Liver (tissue), 3 donors: Measurements from ENCODE around the gene GPR148.

Experiments
- NR2F2 ChIP-seq: IDR thresholded peaks from 2 replicates; pipeline ENCODE4 v1.6.1; 2016; ENCODE audit warnings: antibody characterized with exemption
- RAD21 ChIP-seq, 2 donors: IDR thresholded peaks; 2 replicates each; pipeline ENCODE4 v1.6.1; 2016; ENCODE audit warnings: antibody characterized with exemption in 2 of 2, mild to moderate bottlenecking in 2 of 2
- SP1 ChIP-seq: IDR thresholded peaks from 2 replicates; pipeline ENCODE4 v1.6.1; 2018; ENCODE audit warnings: antibody characterized with exemption, mild to moderate bottlenecking
- TF ChIP-seq, protein P1 (sequence below): fragments of 150-350 bp; IDR thresholded peaks from 2 replicates; pipeline ENCODE4 v1.5.1; 2017; ENCODE audit warnings: improper control_type of control experiment, low read depth, low read length; ENCODE audit not compliant: missing input control
- TF ChIP-seq, protein P2 (sequence below): IDR thresholded peaks from 2 replicates; pipeline ENCODE4 v1.6.1; 2016; ENCODE audit warnings: antibody characterized with exemption, mild to moderate bottlenecking
- donor health status: healthy.
- donor health status: healthy.

DNA sequence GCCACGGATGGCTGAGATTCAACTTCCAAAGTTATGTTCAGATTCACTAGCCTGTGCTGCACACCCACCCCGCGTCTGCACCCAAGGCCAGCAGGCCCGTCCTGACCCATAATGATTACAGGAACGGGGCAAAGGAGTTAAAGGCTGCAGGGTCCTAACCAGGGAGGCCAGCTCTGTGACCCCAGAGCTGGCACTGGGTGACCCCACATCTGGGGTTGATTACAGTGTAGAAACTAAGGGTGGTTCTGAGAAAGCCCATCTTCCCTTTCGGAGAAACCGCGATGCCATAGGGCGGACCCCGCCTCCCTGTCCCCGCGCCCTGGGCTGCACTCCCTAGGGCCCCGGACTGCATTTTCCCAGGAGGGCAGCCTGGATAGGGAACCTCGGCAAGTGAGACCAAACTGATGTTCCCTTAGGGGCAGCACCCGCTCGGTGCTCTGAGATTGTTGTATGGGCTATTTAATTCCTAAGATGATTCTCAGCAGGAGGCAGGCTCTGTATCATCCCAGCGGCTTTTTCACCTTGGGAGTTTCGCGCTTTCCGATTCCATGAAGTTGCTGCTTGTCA, 2.2 kb upstream of the GPR148 start:
- TF ChIP-seq, protein P1, sequence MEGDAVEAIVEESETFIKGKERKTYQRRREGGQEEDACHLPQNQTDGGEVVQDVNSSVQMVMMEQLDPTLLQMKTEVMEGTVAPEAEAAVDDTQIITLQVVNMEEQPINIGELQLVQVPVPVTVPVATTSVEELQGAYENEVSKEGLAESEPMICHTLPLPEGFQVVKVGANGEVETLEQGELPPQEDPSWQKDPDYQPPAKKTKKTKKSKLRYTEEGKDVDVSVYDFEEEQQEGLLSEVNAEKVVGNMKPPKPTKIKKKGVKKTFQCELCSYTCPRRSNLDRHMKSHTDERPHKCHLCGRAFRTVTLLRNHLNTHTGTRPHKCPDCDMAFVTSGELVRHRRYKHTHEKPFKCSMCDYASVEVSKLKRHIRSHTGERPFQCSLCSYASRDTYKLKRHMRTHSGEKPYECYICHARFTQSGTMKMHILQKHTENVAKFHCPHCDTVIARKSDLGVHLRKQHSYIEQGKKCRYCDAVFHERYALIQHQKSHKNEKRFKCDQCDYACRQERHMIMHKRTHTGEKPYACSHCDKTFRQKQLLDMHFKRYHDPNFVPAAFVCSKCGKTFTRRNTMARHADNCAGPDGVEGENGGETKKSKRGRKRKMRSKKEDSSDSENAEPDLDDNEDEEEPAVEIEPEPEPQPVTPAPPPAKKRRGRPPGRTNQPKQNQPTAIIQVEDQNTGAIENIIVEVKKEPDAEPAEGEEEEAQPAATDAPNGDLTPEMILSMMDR, result no peak
- TF ChIP-seq RAD21 (IDR thresholded peaks at IDR 0.05) (no peak), NR2F2 (no peak), SP1 (no peak)
- TF ChIP-seq, protein P2, sequence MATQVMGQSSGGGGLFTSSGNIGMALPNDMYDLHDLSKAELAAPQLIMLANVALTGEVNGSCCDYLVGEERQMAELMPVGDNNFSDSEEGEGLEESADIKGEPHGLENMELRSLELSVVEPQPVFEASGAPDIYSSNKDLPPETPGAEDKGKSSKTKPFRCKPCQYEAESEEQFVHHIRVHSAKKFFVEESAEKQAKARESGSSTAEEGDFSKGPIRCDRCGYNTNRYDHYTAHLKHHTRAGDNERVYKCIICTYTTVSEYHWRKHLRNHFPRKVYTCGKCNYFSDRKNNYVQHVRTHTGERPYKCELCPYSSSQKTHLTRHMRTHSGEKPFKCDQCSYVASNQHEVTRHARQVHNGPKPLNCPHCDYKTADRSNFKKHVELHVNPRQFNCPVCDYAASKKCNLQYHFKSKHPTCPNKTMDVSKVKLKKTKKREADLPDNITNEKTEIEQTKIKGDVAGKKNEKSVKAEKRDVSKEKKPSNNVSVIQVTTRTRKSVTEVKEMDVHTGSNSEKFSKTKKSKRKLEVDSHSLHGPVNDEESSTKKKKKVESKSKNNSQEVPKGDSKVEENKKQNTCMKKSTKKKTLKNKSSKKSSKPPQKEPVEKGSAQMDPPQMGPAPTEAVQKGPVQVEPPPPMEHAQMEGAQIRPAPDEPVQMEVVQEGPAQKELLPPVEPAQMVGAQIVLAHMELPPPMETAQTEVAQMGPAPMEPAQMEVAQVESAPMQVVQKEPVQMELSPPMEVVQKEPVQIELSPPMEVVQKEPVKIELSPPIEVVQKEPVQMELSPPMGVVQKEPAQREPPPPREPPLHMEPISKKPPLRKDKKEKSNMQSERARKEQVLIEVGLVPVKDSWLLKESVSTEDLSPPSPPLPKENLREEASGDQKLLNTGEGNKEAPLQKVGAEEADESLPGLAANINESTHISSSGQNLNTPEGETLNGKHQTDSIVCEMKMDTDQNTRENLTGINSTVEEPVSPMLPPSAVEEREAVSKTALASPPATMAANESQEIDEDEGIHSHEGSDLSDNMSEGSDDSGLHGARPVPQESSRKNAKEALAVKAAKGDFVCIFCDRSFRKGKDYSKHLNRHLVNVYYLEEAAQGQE, result no peak
